Measurements from ENCODE around the gene PHAF1.
A peak's percentile ranks its signal among the peaks of the same experiment; 100 is the strongest.

Gene PHAF1

GRCh38 chr16:67181346-67181745 is 71.6 kb downstream of the PHAF1 start:
- ATAC-seq, result no peak

GRCh38 chr16:67182288-67182687 is 72.5 kb downstream of the PHAF1 start:
- ATAC-seq, result no peak
- TF ChIP-seq TOX (CRISPR knock-in tag; IDR thresholded peaks at IDR 0.05; ENCODE audit: borderline replicate concordance), result no peak
- no peak for TF ChIP-seq ESRRG (CRISPR knock-in tag; IDR thresholded peaks at IDR 0.05)
- no peak for TF ChIP-seq CSRNP3 (CRISPR knock-in tag; IDR thresholded peaks at IDR 0.05)
- no peak for TF ChIP-seq OSR1 (CRISPR knock-in tag; IDR thresholded peaks at IDR 0.05)
- TF ChIP-seq GLIS3 (CRISPR knock-in tag; IDR thresholded peaks at IDR 0.05), result no peak
- TF ChIP-seq ZFP3 (CRISPR knock-in tag; IDR thresholded peaks at IDR 0.05), result no peak
- TF ChIP-seq PATZ1 (CRISPR knock-in tag; IDR thresholded peaks at IDR 0.05; ENCODE audit: borderline replicate concordance), result no peak
- no peak for TF ChIP-seq CSDC2 (CRISPR knock-in tag; IDR thresholded peaks at IDR 0.05)
- TF ChIP-seq ZC3H10 (CRISPR knock-in tag; IDR thresholded peaks at IDR 0.05), result no peak
- TF ChIP-seq PPARA (CRISPR knock-in tag; IDR thresholded peaks at IDR 0.05; ENCODE audit: borderline replicate concordance), result no peak
- no peak for TF ChIP-seq ISL1 (CRISPR knock-in tag; IDR thresholded peaks at IDR 0.05)
- no peak for TF ChIP-seq BACH2 (CRISPR knock-in tag; IDR thresholded peaks at IDR 0.05; ENCODE audit: borderline replicate concordance)

More at GRCh38 chr16:67181346-67181745, 71.6 kb downstream of the PHAF1 start:
- no peak for TF ChIP-seq POU6F1 (CRISPR knock-in tag; IDR thresholded peaks at IDR 0.05; ENCODE audit: borderline replicate concordance, low read depth)
- no peak for TF ChIP-seq RARB (CRISPR knock-in tag; IDR thresholded peaks at IDR 0.05)
- TF ChIP-seq GLIS3 (CRISPR knock-in tag; IDR thresholded peaks at IDR 0.05), result no peak

DNA sequence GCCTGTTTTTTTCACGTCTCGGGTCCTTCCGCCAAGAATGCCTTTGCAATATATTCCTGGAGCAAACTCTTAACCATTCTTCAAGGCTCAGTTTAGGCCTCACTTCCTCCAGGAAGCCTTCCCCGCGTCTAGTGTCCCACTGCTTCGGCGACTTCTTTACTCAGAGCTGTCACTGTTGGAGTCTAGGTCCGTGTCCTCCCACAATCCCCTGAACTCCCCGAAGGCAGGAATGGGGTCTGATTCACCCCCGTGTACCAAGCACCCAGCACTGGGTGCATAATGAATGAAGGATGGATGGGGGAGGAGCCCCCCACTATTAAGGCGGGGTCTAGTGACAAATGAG is 73.5 kb downstream of the PHAF1 start:
- TF ChIP-seq ZNF70 (CRISPR knock-in tag; IDR thresholded peaks at IDR 0.05) (no peak), ZFP3 (CRISPR knock-in tag; IDR thresholded peaks at IDR 0.05) (peak; percentile 99)

GRCh38 chr16:67183627-67184452 is 74.1 kb downstream of the PHAF1 start, which contains the start of gene MATCAP1:
Gene MATCAP1, minus strand, starts transcription at chr16:67183963. Its CDS starts 3,353 bp downstream, at chr16:67180610.
- peak; percentile 86 for ATAC-seq
- TF ChIP-seq, protein P1, sequence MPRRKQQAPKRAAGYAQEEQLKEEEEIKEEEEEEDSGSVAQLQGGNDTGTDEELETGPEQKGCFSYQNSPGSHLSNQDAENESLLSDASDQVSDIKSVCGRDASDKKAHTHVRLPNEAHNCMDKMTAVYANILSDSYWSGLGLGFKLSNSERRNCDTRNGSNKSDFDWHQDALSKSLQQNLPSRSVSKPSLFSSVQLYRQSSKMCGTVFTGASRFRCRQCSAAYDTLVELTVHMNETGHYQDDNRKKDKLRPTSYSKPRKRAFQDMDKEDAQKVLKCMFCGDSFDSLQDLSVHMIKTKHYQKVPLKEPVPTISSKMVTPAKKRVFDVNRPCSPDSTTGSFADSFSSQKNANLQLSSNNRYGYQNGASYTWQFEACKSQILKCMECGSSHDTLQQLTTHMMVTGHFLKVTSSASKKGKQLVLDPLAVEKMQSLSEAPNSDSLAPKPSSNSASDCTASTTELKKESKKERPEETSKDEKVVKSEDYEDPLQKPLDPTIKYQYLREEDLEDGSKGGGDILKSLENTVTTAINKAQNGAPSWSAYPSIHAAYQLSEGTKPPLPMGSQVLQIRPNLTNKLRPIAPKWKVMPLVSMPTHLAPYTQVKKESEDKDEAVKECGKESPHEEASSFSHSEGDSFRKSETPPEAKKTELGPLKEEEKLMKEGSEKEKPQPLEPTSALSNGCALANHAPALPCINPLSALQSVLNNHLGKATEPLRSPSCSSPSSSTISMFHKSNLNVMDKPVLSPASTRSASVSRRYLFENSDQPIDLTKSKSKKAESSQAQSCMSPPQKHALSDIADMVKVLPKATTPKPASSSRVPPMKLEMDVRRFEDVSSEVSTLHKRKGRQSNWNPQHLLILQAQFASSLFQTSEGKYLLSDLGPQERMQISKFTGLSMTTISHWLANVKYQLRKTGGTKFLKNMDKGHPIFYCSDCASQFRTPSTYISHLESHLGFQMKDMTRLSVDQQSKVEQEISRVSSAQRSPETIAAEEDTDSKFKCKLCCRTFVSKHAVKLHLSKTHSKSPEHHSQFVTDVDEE (CRISPR knock-in tag; IDR thresholded peaks at IDR 0.05), result peak; percentile 31; the same call in 1 of the 2 replicates
- TF ChIP-seq ZNF8 (CRISPR knock-in tag; IDR thresholded peaks at IDR 0.05) (no peak), GLIS3 (CRISPR knock-in tag; IDR thresholded peaks at IDR 0.05) (no peak), ARNTL (CRISPR knock-in tag; IDR thresholded peaks at IDR 0.05; ENCODE audit: borderline replicate concordance, low read depth) (no peak)

More for the DNA sequence above, 73.5 kb downstream of the PHAF1 start:
- ATAC-seq, result no peak

DNA sequence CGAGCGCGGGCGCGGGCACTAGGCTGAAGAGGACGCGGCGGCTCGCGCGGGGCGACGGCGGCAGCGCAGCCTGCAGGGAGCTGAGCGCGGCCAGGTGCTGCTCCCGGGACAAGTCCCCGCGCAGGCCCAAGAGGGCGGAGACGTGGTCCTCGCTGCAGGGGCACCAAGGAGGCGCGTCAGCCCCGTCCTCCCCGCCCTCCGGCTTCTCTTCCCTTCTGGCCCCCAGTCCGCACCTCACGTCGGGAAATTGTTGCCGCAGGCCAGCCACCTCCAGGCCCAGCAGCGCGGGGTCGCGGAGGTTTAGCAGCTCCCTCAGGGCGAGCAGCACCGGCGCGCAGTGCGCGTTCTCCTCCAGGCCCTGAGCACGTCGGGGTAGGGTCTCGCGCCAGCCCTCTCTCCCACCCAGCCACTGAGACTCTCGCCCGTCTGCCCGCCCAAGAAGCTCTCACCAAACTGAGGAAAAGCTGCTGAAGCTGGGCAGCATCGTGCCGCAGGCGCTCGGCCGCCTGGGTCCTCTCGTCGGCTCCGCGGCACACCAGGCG is 74.8 kb downstream of the PHAF1 start:
- ATAC-seq, result peak; percentile 26
- TF ChIP-seq ZNF565 (CRISPR knock-in tag; conservative IDR thresholded peaks at IDR 0.05; ENCODE audit: low read depth), result no peak
- TF ChIP-seq TCF4 (CRISPR knock-in tag; IDR thresholded peaks at IDR 0.05; ENCODE audit: borderline replicate concordance), result no peak
- TF ChIP-seq CSDC2 (CRISPR knock-in tag; IDR thresholded peaks at IDR 0.05), result no peak
- TF ChIP-seq POU6F1 (CRISPR knock-in tag; IDR thresholded peaks at IDR 0.05; ENCODE audit: borderline replicate concordance, low read depth), result no peak
- TF ChIP-seq GLIS3 (CRISPR knock-in tag; IDR thresholded peaks at IDR 0.05), result no peak
- TF ChIP-seq SNAI2 (CRISPR knock-in tag; IDR thresholded peaks at IDR 0.05), result no peak
- TF ChIP-seq OSR1 (CRISPR knock-in tag; IDR thresholded peaks at IDR 0.05), result no peak
- no peak for TF ChIP-seq ARNTL (CRISPR knock-in tag; IDR thresholded peaks at IDR 0.05; ENCODE audit: borderline replicate concordance, low read depth)
- no peak for TF ChIP-seq CSRNP3 (CRISPR knock-in tag; IDR thresholded peaks at IDR 0.05)
